HG03095 (cell line): Measurements from ENCODE around the gene PROM2.
"Not testable (repeated sequence)": the region's sequence is repeated elsewhere in the genome, so short reads cannot be mapped to it uniquely, and the experiment has no call there.

Experiments
- ATAC-seq: cut with Tn5 transposase; IDR thresholded peaks from one replicate; pipeline ENCODE4 v1.9.1; 2021; ENCODE audit warnings: moderate library complexity; ENCODE audit not compliant: unreplicated experiment

PROM2 gene

GRCh38 chr2:95274291-95275150 is at the start of gene PROM2:
TSS of gene PROM2 (plus strand) at chr2:95274449. CDS start at chr2:95274586, 137 bp downstream.
- ATAC-seq: no peak

GRCh38 chr2:95225658-95226057 is 48.6 kb upstream of the PROM2 start:
- ATAC-seq: no peak

GRCh38 chr2:95231723-95232122 is 42.5 kb upstream of the PROM2 start:
- no peak for ATAC-seq

DNA sequence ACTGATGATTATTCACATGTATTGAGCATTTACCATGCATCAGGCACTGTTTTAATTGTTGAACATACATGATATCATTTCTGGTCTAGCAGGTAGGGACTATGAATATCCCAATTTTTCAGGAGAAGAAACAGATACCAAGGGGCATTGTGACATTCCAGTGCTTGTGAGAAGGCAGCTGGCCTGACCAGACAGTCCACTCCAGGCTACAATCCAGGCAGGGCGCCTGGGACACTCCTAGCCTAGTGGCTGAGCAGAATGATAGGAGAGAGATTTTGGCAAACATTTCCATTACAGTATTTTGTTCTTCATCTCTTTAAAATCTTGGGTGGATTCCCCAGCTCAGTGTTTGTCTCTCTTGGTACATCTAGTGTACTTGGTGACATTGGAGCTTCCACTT is 42.0 kb upstream of the PROM2 start:
- no peak for ATAC-seq

DNA sequence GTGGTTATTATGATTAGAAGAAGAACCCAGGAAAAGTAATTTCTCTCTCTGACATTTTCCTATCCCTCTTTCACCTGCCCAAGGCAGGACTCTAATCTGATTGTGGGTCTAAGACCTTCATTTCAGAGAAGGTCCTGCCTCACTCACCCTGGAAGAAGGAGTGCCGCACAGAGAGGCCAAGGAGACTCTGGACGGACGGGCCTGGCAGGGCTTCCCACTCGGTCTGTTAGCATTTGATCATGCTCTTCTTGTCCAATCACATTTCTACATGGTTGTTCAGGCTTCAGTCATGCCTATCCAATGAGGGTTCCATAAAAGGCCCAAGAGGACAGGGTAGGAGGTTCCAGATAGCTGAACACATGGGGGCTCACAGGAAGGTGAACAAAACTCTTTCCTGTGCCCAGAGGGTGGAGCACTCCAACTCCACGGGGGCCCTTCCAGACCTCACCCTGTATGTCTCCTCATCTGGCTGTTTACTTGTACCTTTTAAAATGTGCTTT is 39.9 kb upstream of the PROM2 start:
- ATAC-seq: no peak

- ATAC-seq: no peak
These were observed 39.4 kb upstream of the PROM2 start for GRCh38 chr2:95234816-95235215.

GRCh38 chr2:95238131-95238530 is 36.1 kb upstream of the PROM2 start:
- ATAC-seq: no peak

GRCh38 chr2:95240091-95240490 is 34.2 kb upstream of the PROM2 start:
- no peak for ATAC-seq

- ATAC-seq: no peak
These were observed 33.7 kb upstream of the PROM2 start for GRCh38 chr2:95240556-95240955.

DNA sequence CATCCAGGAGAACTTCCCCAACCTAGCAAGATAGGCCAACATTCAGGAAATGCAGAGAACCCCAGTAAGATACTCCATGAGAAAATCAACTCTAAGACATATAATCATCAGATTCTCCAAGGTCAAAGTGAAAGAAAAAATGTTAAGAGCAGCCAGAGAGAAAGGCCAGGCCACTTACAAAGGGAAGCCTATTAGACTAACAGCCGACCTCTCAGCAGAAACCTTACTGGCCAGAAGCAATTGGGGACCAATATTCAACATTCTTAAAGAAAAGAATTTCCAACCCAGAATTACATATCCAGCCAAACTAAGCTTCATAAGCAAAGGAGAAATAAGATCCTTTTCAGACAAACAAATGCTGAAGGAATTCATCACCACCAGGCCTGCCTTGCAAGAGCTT is 32.2 kb upstream of the PROM2 start:
- not testable (repeated sequence) for ATAC-seq

DNA sequence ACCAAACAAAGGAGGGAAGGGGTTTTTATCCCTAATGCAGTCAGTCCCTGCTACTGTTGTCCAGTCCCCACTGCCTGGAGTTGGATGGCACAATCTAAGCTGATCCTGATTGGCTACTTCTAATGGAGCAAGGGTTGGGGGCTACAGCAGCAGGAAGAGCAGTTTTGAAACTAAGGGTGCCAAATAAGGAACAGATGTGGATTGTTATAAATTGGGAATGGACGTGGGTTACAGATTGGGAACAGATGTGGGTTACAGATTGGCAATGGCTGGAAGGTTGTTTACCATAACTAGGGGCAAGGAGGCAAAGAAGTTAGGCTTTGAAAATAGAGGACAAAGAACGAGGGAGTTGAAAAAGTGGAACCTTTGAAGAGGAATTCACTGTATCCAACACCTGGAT is 16.0 kb upstream of the PROM2 start:
- ATAC-seq: no peak

DNA sequence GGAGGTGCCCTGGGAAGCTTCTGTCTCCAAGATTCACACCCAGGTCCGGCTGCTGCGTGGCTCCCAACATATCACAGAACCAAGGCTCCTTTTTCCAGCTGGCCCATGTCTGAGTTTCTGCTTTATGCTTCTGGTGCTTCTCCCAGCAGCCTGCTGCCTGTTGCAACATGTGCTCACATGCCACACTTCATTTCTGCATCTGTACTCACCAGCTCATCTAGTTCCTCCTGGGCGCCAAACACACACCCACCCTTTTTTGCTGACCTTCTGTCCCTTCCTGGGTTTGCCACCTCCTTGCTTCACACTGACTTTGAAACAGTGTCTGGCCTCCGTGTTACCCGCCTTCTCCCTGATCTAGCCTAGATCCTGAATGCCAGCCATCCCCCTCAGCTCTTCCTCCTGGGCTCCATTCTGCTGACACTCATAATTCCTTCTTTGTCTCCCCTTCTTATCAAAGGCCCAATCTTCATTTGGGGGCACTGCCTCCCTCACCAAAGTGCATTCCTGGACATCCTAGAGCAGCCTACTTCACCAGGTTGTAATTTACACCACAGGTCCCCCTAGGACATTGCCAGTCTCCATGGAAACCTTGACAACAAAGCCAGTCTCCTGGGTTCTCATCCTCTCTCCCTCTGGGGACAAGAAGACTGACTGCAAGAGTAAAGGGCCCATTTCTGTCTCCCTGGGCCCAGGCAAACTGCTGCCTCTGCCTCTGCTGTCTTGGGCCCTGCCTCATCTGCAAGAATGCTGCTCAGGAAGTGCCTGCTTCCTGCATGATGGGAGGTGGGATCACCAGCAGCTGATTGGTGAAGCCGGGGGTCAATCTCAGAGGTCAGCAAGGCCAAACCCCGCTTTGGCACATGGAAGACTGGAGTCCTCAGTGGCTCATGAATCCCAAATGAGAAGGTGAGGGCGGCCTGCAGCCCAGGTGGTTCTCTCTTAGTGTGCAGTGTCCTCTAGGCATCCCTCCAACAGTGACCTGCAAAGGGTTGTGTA is 13.9 kb upstream of the PROM2 start:
- ATAC-seq: no peak

- ATAC-seq: no peak
These were observed 12.6 kb upstream of the PROM2 start for GRCh38 chr2:95261602-95262001.

- ATAC-seq: no peak
These were observed 11.2 kb upstream of the PROM2 start for GRCh38 chr2:95262896-95263542.

DNA sequence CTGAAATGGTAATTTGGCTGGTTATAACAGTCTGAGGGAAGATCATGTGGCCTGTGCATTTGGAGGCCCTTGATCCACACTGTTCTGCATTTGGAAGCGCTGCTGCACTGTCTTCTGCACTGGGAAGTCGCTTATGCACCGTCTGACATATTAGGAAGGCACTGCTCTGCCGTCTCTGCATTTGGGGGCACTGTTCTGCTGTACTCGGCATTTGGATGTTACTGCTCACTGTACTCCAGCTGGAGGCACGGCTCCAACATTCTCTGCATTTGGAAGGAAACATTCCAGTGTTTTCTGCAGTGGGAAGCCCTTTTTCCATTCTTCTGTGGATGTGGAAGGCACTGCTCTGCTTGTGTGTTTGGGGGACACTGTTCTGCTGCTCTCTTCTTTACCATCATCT is 9.6 kb upstream of the PROM2 start:
- no peak for ATAC-seq

GRCh38 chr2:95265182-95265581 is 9.1 kb upstream of the PROM2 start:
- no peak for ATAC-seq

GRCh38 chr2:95266781-95267430 is 7.3 kb upstream of the PROM2 start:
- ATAC-seq: no peak

DNA sequence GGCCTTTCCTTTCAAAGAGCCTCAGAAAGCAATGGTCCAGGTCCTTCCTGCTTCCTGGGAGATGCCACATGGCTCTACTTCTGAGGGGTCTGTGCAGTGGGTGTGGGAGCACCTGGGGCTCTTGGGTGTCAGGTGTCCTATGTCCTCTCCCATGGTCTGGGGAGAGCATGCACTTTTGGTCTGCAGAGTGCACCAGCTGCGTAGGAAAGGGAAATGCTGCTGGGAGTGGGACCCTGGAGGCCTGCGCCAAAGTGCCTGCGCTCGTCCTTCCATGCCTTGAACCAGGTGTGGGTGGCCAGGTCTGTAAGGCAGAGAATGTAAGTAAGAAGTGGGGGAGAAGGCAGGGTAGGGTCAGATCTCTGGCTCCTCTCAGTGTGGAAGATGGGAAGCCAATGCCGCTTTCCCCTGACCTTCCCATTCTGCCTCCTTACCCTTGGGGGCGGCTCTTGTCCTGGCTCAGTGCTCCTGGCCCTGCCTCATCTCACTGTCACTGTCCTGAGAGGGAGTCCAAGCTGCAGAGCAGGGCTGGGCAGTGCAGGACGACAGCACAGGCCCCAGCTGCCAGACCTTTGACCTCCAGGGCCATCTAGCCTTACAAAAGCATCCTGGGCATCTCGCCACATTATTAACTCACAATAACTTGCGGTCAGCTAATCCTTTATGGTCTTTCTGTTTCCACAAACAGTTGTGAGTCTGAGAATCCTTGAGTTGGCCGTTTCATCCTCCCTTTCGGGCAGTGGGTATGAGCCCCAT is 6.6 kb upstream of the PROM2 start:
- no peak for ATAC-seq

- ATAC-seq: no peak
These were observed 5.8 kb upstream of the PROM2 start for GRCh38 chr2:95268211-95269035.
